Stimulated activated CD4-positive, alpha-beta T cell treated with anti-CD3 and anti-CD28 coated beads, Interleukin-2, amount 100 ng/mL, for 24 hours (primary cell): Measurements from ENCODE around the gene ZNF407.

ENCODE experiments used
- DNase-seq, 2 donors: peaks; one replicate each; pipeline ENCODE4 v3.0.0-alpha.2; 2020

The ZNF407 gene

GRCh38 chr18:75063615-75064512, 466.2 kb downstream of the ZNF407 start:
- DNase-seq, result no peak

- no peak for DNase-seq
Observed at GRCh38 chr18:75064513-75064905, 466.8 kb downstream of the ZNF407 start.

GRCh38 chr18:75065251-75066000, 467.8 kb downstream of the ZNF407 start:
- no peak for DNase-seq

GRCh38 chr18:75066021-75066880, 468.6 kb downstream of the ZNF407 start:
- DNase-seq, result no peak

- no peak for DNase-seq
Observed at GRCh38 chr18:75066936-75067335, 469.3 kb downstream of the ZNF407 start.

GRCh38 chr18:75067996-75068645, 470.5 kb downstream of the ZNF407 start:
- no peak for DNase-seq

- DNase-seq, result no peak
Observed at GRCh38 chr18:75068682-75069435, 471.2 kb downstream of the ZNF407 start.

- no peak for DNase-seq
Observed at GRCh38 chr18:75070235-75070624, 472.6 kb downstream of the ZNF407 start.

GRCh38 chr18:75070625-75071483, 473.2 kb downstream of the ZNF407 start:
- peak; percentile 58 to 63 for DNase-seq

- DNase-seq, result no peak
Observed at GRCh38 chr18:75071484-75071785, 473.8 kb downstream of the ZNF407 start.

- DNase-seq, result no peak
Observed at GRCh38 chr18:75071866-75072671, 474.4 kb downstream of the ZNF407 start.

- no peak for DNase-seq
Observed at GRCh38 chr18:75072672-75073371, 475.2 kb downstream of the ZNF407 start.

GRCh38 chr18:75073654-75074053, 476.0 kb downstream of the ZNF407 start:
- DNase-seq, result no peak

GRCh38 chr18:75074196-75075015, 476.7 kb downstream of the ZNF407 start:
- DNase-seq, result no peak

- no peak for DNase-seq
Observed at GRCh38 chr18:75075016-75075305, 477.3 kb downstream of the ZNF407 start.

- DNase-seq, result no peak
Observed at GRCh38 chr18:75075429-75075841, 477.8 kb downstream of the ZNF407 start.

- no peak for DNase-seq
Observed at GRCh38 chr18:75076286-75076685, 478.6 kb downstream of the ZNF407 start.

- no peak for DNase-seq
Observed at GRCh38 chr18:75081486-75081885, 483.8 kb downstream of the ZNF407 start.

GRCh38 chr18:75083131-75083530, 485.5 kb downstream of the ZNF407 start:
- DNase-seq, result no peak
